H9 (cell line): Measurements from ENCODE around the gene MIER1. TPM values are rescaled to one million over a fixed set of nuclear protein-coding genes. Genes with fewer than 3 reads are reported as not detected.

ENCODE experiments used
- DNase-seq: peaks from one replicate; pipeline ENCODE4 v3.0.0-alpha.2; 2017
- H2AFZ ChIP-seq: one replicate; pipeline ENCODE4 v1.6.1; 2013; ENCODE audit warnings: mild to moderate bottlenecking, low read length, control low read depth, moderate library complexity
- H2AK5ac ChIP-seq: 2 replicates; pipeline ENCODE4 v1.6.1; 2013; ENCODE audit warnings: low read length, control low read depth, mixed read lengths; ENCODE audit not compliant: insufficient read length
- H2BK120ac ChIP-seq: one replicate; pipeline ENCODE4 v1.6.1; 2013; ENCODE audit warnings: low read depth, mild to moderate bottlenecking, low read length, control low read depth, inconsistent platforms; ENCODE audit not compliant: poor library complexity, severe bottlenecking
- H2BK12ac ChIP-seq: 2 replicates; pipeline ENCODE4 v1.6.1; 2013; ENCODE audit warnings: low read length, control low read depth, mixed read lengths, low read depth; ENCODE audit not compliant: insufficient read length
- H2BK15ac ChIP-seq: 2 replicates; pipeline ENCODE4 v1.6.1; 2013; ENCODE audit warnings: low read depth, low read length, control low read depth
- H2BK20ac ChIP-seq: one replicate; pipeline ENCODE4 v1.6.1; 2013; ENCODE audit warnings: low read depth, mild to moderate bottlenecking, low read length, control low read depth, inconsistent platforms; ENCODE audit not compliant: poor library complexity, severe bottlenecking
- H2BK5ac ChIP-seq: 2 replicates; pipeline ENCODE4 v1.6.1; 2013; ENCODE audit warnings: low read length, control low read depth, mixed read lengths; ENCODE audit not compliant: insufficient read length
- H3K14ac ChIP-seq: 2 replicates; pipeline ENCODE4 v1.6.1; 2013; ENCODE audit warnings: low read length, control low read depth; ENCODE audit not compliant: insufficient read depth
- H3K18ac ChIP-seq: 2 replicates; pipeline ENCODE4 v1.6.1; 2013; ENCODE audit warnings: low read depth, mild to moderate bottlenecking, mixed read lengths, low read length, control low read depth; ENCODE audit not compliant: insufficient read length
- H3K23ac ChIP-seq: 2 replicates; pipeline ENCODE4 v1.6.1; 2013; ENCODE audit warnings: low read length, control low read depth, mixed read lengths, low read depth; ENCODE audit not compliant: insufficient read length
- H3K23me2 ChIP-seq: 2 replicates; pipeline ENCODE4 v1.6.1; 2013; ENCODE audit warnings: low read depth, mild to moderate bottlenecking, mixed read lengths, low read length, control low read depth; ENCODE audit not compliant: insufficient read length, poor library complexity, severe bottlenecking
- H3K27ac ChIP-seq: 2 replicates; pipeline ENCODE4 v1.5.1; 2013; ENCODE audit warnings: low read length, control low read depth, mixed read lengths, low read depth; ENCODE audit not compliant: insufficient read length
- H3K27me3 ChIP-seq: 2 replicates; pipeline ENCODE4 v1.6.1; 2013; ENCODE audit warnings: low read length, control low read depth, inconsistent platforms; ENCODE audit not compliant: insufficient read depth
- H3K4ac ChIP-seq: 2 replicates; pipeline ENCODE4 v1.6.1; 2013; ENCODE audit warnings: low read depth, mild to moderate bottlenecking, control low read depth, inconsistent platforms, low read length, moderate library complexity
- H3K4me1 ChIP-seq: 2 replicates; pipeline ENCODE4 v1.6.1; 2013; ENCODE audit warnings: low read length, control low read depth, inconsistent platforms; ENCODE audit not compliant: insufficient read depth
- H3K4me2 ChIP-seq: 2 replicates; pipeline ENCODE4 v1.6.1; 2013; ENCODE audit warnings: low read length, control low read depth, mixed read lengths; ENCODE audit not compliant: insufficient read length, insufficient read depth
- H3K56ac ChIP-seq: 2 replicates; pipeline ENCODE4 v1.6.1; 2013; ENCODE audit warnings: low read depth, mild to moderate bottlenecking, mixed read lengths, low read length, control low read depth; ENCODE audit not compliant: insufficient read length
- H3K79me1 ChIP-seq: 2 replicates; pipeline ENCODE4 v1.6.1; 2013; ENCODE audit warnings: low read depth, mild to moderate bottlenecking, moderate library complexity, low read length, control low read depth, inconsistent platforms; ENCODE audit not compliant: insufficient read depth, poor library complexity, severe bottlenecking
- H3K79me2 ChIP-seq: 2 replicates; pipeline ENCODE4 v1.6.1; 2013; ENCODE audit warnings: low read length, control low read depth, inconsistent platforms; ENCODE audit not compliant: insufficient read depth
- H3K9ac ChIP-seq: 2 replicates; pipeline ENCODE4 v1.6.1; 2013; ENCODE audit warnings: low read length, control low read depth, mixed read lengths; ENCODE audit not compliant: insufficient read length; ENCODE audit errors: extremely low read depth
- H3K9me3 ChIP-seq: one replicate; pipeline ENCODE4 v1.6.1; 2013; ENCODE audit warnings: low read depth, low read length, inconsistent platforms; ENCODE audit not compliant: control insufficient read depth
- H3T11ph ChIP-seq: one replicate; pipeline ENCODE4 v1.6.1; 2013; ENCODE audit warnings: mild to moderate bottlenecking, low read length, control low read depth, inconsistent platforms
- H4K20me1 ChIP-seq: one replicate; pipeline ENCODE4 v1.6.1; 2013; ENCODE audit not compliant: control insufficient read depth, insufficient read length, insufficient read depth
- H4K5ac ChIP-seq: 2 replicates; pipeline ENCODE4 v1.6.1; 2013; ENCODE audit warnings: low read depth, mild to moderate bottlenecking, mixed read lengths, low read length, control low read depth; ENCODE audit not compliant: insufficient read length
- H4K8ac ChIP-seq: replicated peaks from 2 replicates; pipeline ENCODE4 v1.6.1; 2013; ENCODE audit warnings: low read length, control low read depth, mixed read lengths, low read depth; ENCODE audit not compliant: insufficient read length
- H4K91ac ChIP-seq: 2 replicates; pipeline ENCODE4 v1.6.1; 2013; ENCODE audit warnings: low read depth, mild to moderate bottlenecking, moderate library complexity, mixed read lengths, low read length, control low read depth; ENCODE audit not compliant: insufficient read length
- H3K27ac Mint-ChIP-seq, 3 experiments: 2 replicates in 2 of 3; 3 replicates in 1 of 3; pipeline ENCODE4 v1.8.0; 2020 to 2021; ENCODE audit warnings: mixed read lengths in 3 of 3, mild to moderate bottlenecking in 1 of 3, moderate library complexity in 1 of 3
- H3K27me3 Mint-ChIP-seq: 2 replicates; pipeline ENCODE4 v1.8.0; 2021; ENCODE audit warnings: low read depth, mild to moderate bottlenecking, moderate library complexity, mixed read lengths
- H3K36me3 Mint-ChIP-seq, 3 experiments: 2 replicates in 2 of 3; 3 replicates in 1 of 3; pipeline ENCODE4 v1.8.0; 2020 to 2021; ENCODE audit warnings: low read depth in 3 of 3, mixed read lengths in 3 of 3; ENCODE audit not compliant: insufficient read depth in 1 of 3
- H3K4me1 Mint-ChIP-seq, 2 experiments: 2 replicates each; pipeline ENCODE4 v1.8.0; 2020; ENCODE audit warnings: mixed read lengths in 2 of 2
- H3K4me3 Mint-ChIP-seq, 2 experiments: 2 replicates in 1 of 2; 3 replicates in 1 of 2; pipeline ENCODE4 v1.8.0; 2020 to 2021; ENCODE audit warnings: mild to moderate bottlenecking in 2 of 2, mixed read lengths in 2 of 2, moderate library complexity in 1 of 2
- H3K9me3 Mint-ChIP-seq, 2 experiments: 2 replicates in 1 of 2; 3 replicates in 1 of 2; pipeline ENCODE4 v1.8.0; 2020; ENCODE audit warnings: mild to moderate bottlenecking in 2 of 2, mixed read lengths in 2 of 2, moderate library complexity in 1 of 2
- WGBS: extraction: QIAGEN DNeasy Blood & Tissue Kit; methylation state at CpG from one replicate; pipeline ENCODE4 v1.1.7; 2013; ENCODE audit warnings: missing lambda C conversion rate, low lambda C conversion rate, mixed read lengths; ENCODE audit not compliant: insufficient read length; ENCODE audit errors: extremely low coverage; 5-methylcytosine and 5-hydroxymethylcytosine counted together
- total RNA-seq: library from RNA; stranded (reverse); gene quantifications from 2 replicates; pipeline ENCODE4 v1.2.1, GENCODE V29; 2021
- TF ChIP-seq, protein P1 (sequence below): fragments of 200-600 bp; sonication (generic); conservative IDR thresholded peaks from 3 replicates; pipeline ENCODE4 v1.8.0; 2021; ENCODE audit warnings: antibody characterized with exemption, mild to moderate bottlenecking

The MIER1 gene
- total RNA-seq, 1 experiment from 2014 or later = 28.5 TPM

GRCh38 chr1:67020765-67021164, 96.0 kb downstream of the MIER1 start:
- TF ChIP-seq, protein P1, sequence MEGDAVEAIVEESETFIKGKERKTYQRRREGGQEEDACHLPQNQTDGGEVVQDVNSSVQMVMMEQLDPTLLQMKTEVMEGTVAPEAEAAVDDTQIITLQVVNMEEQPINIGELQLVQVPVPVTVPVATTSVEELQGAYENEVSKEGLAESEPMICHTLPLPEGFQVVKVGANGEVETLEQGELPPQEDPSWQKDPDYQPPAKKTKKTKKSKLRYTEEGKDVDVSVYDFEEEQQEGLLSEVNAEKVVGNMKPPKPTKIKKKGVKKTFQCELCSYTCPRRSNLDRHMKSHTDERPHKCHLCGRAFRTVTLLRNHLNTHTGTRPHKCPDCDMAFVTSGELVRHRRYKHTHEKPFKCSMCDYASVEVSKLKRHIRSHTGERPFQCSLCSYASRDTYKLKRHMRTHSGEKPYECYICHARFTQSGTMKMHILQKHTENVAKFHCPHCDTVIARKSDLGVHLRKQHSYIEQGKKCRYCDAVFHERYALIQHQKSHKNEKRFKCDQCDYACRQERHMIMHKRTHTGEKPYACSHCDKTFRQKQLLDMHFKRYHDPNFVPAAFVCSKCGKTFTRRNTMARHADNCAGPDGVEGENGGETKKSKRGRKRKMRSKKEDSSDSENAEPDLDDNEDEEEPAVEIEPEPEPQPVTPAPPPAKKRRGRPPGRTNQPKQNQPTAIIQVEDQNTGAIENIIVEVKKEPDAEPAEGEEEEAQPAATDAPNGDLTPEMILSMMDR = no peak
- H3K27me3 ChIP-seq = no peaks in the 10 kb centered on the region
- no peak overlapping the region for H2BK120ac ChIP-seq
- H2BK20ac ChIP-seq = no peak overlapping the region
- H2BK15ac ChIP-seq = no peak overlapping the region
- no peak overlapping the region for H3T11ph ChIP-seq
- no peak overlapping the region for H3K56ac ChIP-seq
- Mint-ChIP-seq H3K4me1 (peaks cover 23 to 26% of the 10 kb centered on the region in 2 experiments), H3K27me3 (0 out of 2 replicates have a peak, but pooled peaks cover 2% of the 10 kb centered on the region), H3K36me3 (peaks cover 0 to 2% (median 0%) of the 10 kb centered on the region in 3 experiments; a peak in 3 of 7 replicates), H3K4me3 (no peak overlapping the region), H3K9me3 (no peaks in the 10 kb centered on the region), H3K27ac (no peak overlapping the region)
- no peak overlapping the region for H2BK12ac ChIP-seq
- H2AFZ ChIP-seq = no peak overlapping the region
- no peak overlapping the region for H4K8ac ChIP-seq
- WGBS = no CpG with 5 or more reads among the region's 2 CpGs
- no peaks in the 10 kb centered on the region for H3K9me3 ChIP-seq
- no peaks in the 10 kb centered on the region for H3K79me2 ChIP-seq
- H3K27ac ChIP-seq = no peak overlapping the region
- no peak overlapping the region for H4K5ac ChIP-seq
- H3K14ac ChIP-seq = no peak overlapping the region
- H3K4me2 ChIP-seq = no peak overlapping the region
- H3K23ac ChIP-seq = no peak overlapping the region
- DNase-seq = no peak
- H3K4ac ChIP-seq = no peak overlapping the region
- no peaks in the 10 kb centered on the region; the same call in 1 of the 2 replicates for H3K4me1 ChIP-seq
- no peak overlapping the region for H2AK5ac ChIP-seq
- no peak overlapping the region for H3K9ac ChIP-seq
- no peak overlapping the region for H4K91ac ChIP-seq
- no peak overlapping the region for H2BK5ac ChIP-seq
- H3K23me2 ChIP-seq = no peaks in the 10 kb centered on the region
- no peaks in the 10 kb centered on the region for H4K20me1 ChIP-seq
- no peaks in the 10 kb centered on the region for H3K79me1 ChIP-seq
- no peak overlapping the region for H3K18ac ChIP-seq
